ENCODE results near the gene CEMIP. TPM values are rescaled to one million over a fixed set of nuclear protein-coding genes. Genes with fewer than 3 reads are reported as not detected.

The CEMIP gene
- total and polyA plus RNA-seq, 2 of the 8 experiments (the other 6 are each of a cell fraction or from before 2014, with no cell fraction given) = 0.11 to 0.60 TPM

- DNase-seq (ENCODE audit: low read depth in 1 of 2, low spot score in 2 of 2) (no peak), FAIRE-seq (no peak)
- Histone ChIP-seq H4K20me1 (replicated peaks in 1 of 2; ENCODE audit: control insufficient read depth in 1 of 2, insufficient read depth in 2 of 2, low read length in 2 of 2) (no peaks in the 10 kb centered on the region), H3K4me3 (ENCODE audit: extremely low read depth in 1 of 4, insufficient read depth in 2 of 4, low read depth in 3 of 4, low read length in 4 of 4) (no peak overlapping the region), H3K27me3 (replicated peaks in 1 of 4; ENCODE audit: control insufficient read depth in 3 of 4, extremely low read depth in 1 of 4, insufficient read depth in 3 of 4, low read length in 3 of 4) (no peaks in the 10 kb centered on the region), H3K79me1 (ENCODE audit: low read depth, low read length) (no peaks in the 10 kb centered on the region), H2BK15ac (ENCODE audit: low read length) (no peak overlapping the region), H2AK5ac (ENCODE audit: low read depth, low read length) (no peak overlapping the region), H3K4me1 (replicated peaks in 1 of 4; ENCODE audit: control insufficient read depth in 3 of 4, insufficient read depth in 4 of 4, low read length in 3 of 4) (peaks cover 0 to 2% (median 0%) of the 10 kb centered on the region in 4 experiments; a peak in 1 of 7 replicates), H3K9me3 (ENCODE audit: insufficient read depth in 2 of 2, low read depth in 1 of 2, low read length in 1 of 2) (no peaks in the 10 kb centered on the region), H2BK12ac (ENCODE audit: low read depth, low read length) (no peak overlapping the region), H3K56ac (replicated peaks; ENCODE audit: insufficient read length, low read depth, low read length) (no peak overlapping the region), H3K4me2 (ENCODE audit: insufficient read depth in 1 of 2, low read depth in 2 of 2, low read length in 2 of 2) (no peak overlapping the region), H2BK5ac (ENCODE audit: low read depth, low read length) (no peak overlapping the region), H3K79me2 (ENCODE audit: control insufficient read depth in 1 of 2, insufficient read depth in 2 of 2, low read length in 2 of 2) (no peaks in the 10 kb centered on the region), H2AFZ (ENCODE audit: low read length) (no peak overlapping the region), H3K4ac (replicated peaks; ENCODE audit: insufficient read length, low read depth, low read length) (no peak overlapping the region), H4K91ac (replicated peaks; ENCODE audit: insufficient read length, low read length) (no peak overlapping the region), H3K14ac (ENCODE audit: insufficient read length) (no peak overlapping the region), H3K23ac (ENCODE audit: insufficient read length) (no peak overlapping the region), H2BK20ac (ENCODE audit: low read length) (no peak overlapping the region), H3K9ac (replicated peaks in 1 of 4; ENCODE audit: extremely low read depth in 1 of 4, low read depth in 3 of 4, low read length in 3 of 4) (no peak overlapping the region), H3K23me2 (ENCODE audit: low read depth, low read length) (no peaks in the 10 kb centered on the region; the same call in 1 of the 2 replicates), H2BK120ac (replicated peaks; ENCODE audit: low read depth, low read length) (no peak overlapping the region), H4K5ac (ENCODE audit: insufficient read length, low read depth, low read length) (no peak overlapping the region), H3K18ac (ENCODE audit: extremely low read depth, low read length) (no peak overlapping the region), H3K27ac (ENCODE audit: low read depth, low read length) (no peak overlapping the region; the same call in 1 of the 2 replicates), H4K8ac (ENCODE audit: extremely low read depth, insufficient read depth, low read length) (no peak overlapping the region), H3K36me3 (ENCODE audit: control insufficient read depth in 2 of 4, insufficient read depth in 4 of 4, low read length in 3 of 4) (peaks cover 0 to 4% (median 1%) of the 10 kb centered on the region in 4 experiments; a peak in 4 of 8 replicates)
- CTCF ChIA-PET (ENCODE audit: partially characterized antibody) = interaction anchor here (0.6 to 2.5 kb wide), 6 partner anchors 8 to 1110 kb away, joined by 3 to 12 read pairs (median 3); no protein-coding TSS in a partner anchor
- POLR2A ChIA-PET (ENCODE audit: partially characterized antibody) = interaction anchor here (1.2 kb wide), 1 partner anchor 13 kb away, joined by 4 read pairs; no protein-coding TSS in a partner anchor
- 86% methylated on average over 12 of the region's 12 CpGs; no CpG with 5 or more reads in 1 of the 2 experiments for WGBS, 2 experiments (ENCODE audit: extremely low coverage in 1 of 2, insufficient coverage in 1 of 2, insufficient read length in 1 of 2, insufficient replicate concordance in 2 of 2, low coverage in 1 of 2, low lambda C conversion rate in 2 of 2, missing lambda C conversion rate in 1 of 2)
- TF ChIP-seq SAP30 (IDR thresholded peaks at IDR 0.05; ENCODE audit: insufficient read depth, insufficient replicate concordance, low read length) (no peak), BCL11A (IDR thresholded peaks at IDR 0.05; ENCODE audit: low read depth in 2 of 2, low read length in 2 of 2) (no peak), JUND (IDR thresholded peaks at IDR 0.05; ENCODE audit: low read length) (no peak), GABPA (IDR thresholded peaks at IDR 0.05; ENCODE audit: borderline replicate concordance, insufficient read depth, low read length) (no peak), TAF7 (optimal IDR thresholded peaks at IDR 0.05; ENCODE audit: borderline replicate concordance, low read depth, low read length) (no peak), CREB1 (IDR thresholded peaks at IDR 0.05) (no peak), SP1 (IDR thresholded peaks at IDR 0.05; ENCODE audit: low read depth, low read length) (no peak), PHF8 (conservative IDR thresholded peaks at IDR 0.05; ENCODE audit: low read depth, low read length) (no peak), HDAC2 (IDR thresholded peaks at IDR 0.05; ENCODE audit: borderline replicate concordance in 1 of 2, low read depth in 2 of 2, low read length in 2 of 2) (no peak), GTF2F1 (IDR thresholded peaks at IDR 0.05; ENCODE audit: borderline replicate concordance, low read depth, low read length) (no peak), EZH2 (IDR thresholded peaks at IDR 0.05; ENCODE audit: low read depth, low read length, severe bottlenecking) (no peak)
Observed at GRCh38 chr15:80937718-80938117, 158.5 kb downstream of the CEMIP start.
